Thyroid gland (tissue), 4 donors: ENCODE results near the gene TJAP1. TPM values are rescaled to one million over a fixed set of nuclear protein-coding genes. Genes with fewer than 3 reads are reported as not detected.

Experiments
- DNase-seq, 2 donors: peaks; one replicate each; pipeline ENCODE4 v3.0.0-alpha.2; 2019
- H3K27ac ChIP-seq, 3 donors: fragments of 200-600 bp; sonication (generic); 1 replicate in 2 of 3; 2 replicates in 1 of 3; pipeline ENCODE4 v1.5.1; 2016 to 2019; ENCODE audit warnings: mild to moderate bottlenecking in 1 of 3, moderate library complexity in 1 of 3
- H3K27me3 ChIP-seq: fragments of 200-600 bp; sonication (generic); one replicate; pipeline ENCODE4 v1.5.1; 2019
- H3K36me3 ChIP-seq, 2 donors: fragments of 200-600 bp; sonication (generic); one replicate each; pipeline ENCODE4 v1.5.1; 2016 to 2019
- H3K4me1 ChIP-seq, 2 donors: fragments of 200-600 bp; sonication (generic); one replicate each; pipeline ENCODE4 v1.5.1; 2017 to 2019
- H3K4me3 ChIP-seq, 3 donors: fragments of 200-600 bp; sonication (generic); replicated peaks in 1 of 3; 1 replicate in 2 of 3; 2 replicates in 1 of 3; pipeline ENCODE4 v1.5.1; 2016; ENCODE audit warnings: mild to moderate bottlenecking in 1 of 3
- H3K9me3 ChIP-seq: fragments of 200-600 bp; sonication (generic); one replicate; pipeline ENCODE4 v1.5.1; 2017
- CTCF ChIP-seq, 6 experiments: fragments of 200-600 bp in 3 of 6; fragments of 450-650 bp in 3 of 6; sonication (generic) in 3 of 6; IDR thresholded peaks; one replicate each; pipeline ENCODE4 v1.5.1; 2016 to 2019; ENCODE audit warnings: antibody characterized with exemption in 6 of 6, mild to moderate bottlenecking in 2 of 6, inconsistent platforms in 1 of 6, moderate library complexity in 1 of 6
- POLR2A ChIP-seq, 2 donors: fragments of 450-650 bp; IDR thresholded peaks; one replicate each; pipeline ENCODE4 v1.6.1; 2017; ENCODE audit warnings: antibody characterized with exemption in 2 of 2, mild to moderate bottlenecking in 2 of 2, moderate library complexity in 1 of 2
- WGBS, 2 donors: methylation state at CpG; one replicate each; pipeline ENCODE4 v1.1.5; 2017; 5-methylcytosine and 5-hydroxymethylcytosine counted together
- intact Hi-C: fragments of 100-400 bp; cut with DNase I; formaldehyde crosslinking; loops from one replicate; pipeline ENCODE4 v1.15.1; 2023
- total RNA-seq, 4 donors: library from RNA; depleted of rRNA; stranded (reverse); fragments of >200 nt; gene quantifications; one replicate each; pipeline ENCODE4 v1.2.3, GENCODE V29; 2016

The TJAP1 gene
- total RNA-seq, 4 donors from 2014 or later: 23.2 to 42.4 (median 34.4) TPM

DNA sequence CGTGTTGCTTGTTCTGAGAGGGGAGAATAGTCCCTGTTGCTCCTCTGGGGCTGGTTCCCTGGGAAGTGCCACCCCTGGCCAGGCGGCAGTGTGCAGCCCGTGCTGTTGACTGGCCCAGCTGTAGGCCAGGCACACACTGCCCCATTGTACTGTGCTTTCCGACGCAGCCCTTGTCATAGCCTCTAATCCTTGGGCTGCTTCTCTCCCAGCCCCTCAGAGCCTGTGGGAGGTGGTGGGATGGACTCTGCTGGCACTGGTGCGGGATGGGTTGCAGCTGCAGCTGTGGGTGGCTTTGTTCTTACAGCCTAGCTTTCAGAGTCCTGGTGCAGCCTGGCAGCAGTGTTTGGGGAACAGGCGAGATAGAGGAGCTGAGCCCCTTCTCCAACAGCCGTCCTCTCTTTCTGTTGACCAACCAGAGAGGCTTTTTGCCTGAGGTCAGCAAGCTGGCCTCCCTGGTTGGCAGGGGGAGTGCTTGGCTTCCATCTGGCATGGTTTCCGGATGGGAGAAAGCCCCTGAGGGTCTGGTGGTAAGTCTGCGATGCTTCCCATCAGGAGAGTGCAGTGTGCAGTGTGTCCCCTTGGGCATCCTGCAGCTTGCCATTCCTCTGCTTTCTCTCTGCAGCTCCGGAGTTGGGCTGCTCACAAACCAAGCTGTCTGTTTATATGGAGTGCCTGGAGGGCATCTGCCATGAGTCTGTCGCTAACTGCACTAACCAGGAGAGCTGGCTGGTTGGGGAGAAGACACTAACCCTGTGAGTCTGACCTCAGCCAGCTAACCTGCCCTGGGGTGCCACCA, 12.1 kb downstream of the TJAP1 start:
- no peaks in the 10 kb centered on the region for H3K9me3 ChIP-seq
- H3K4me3 ChIP-seq: no peak overlapping the region
- TF ChIP-seq POLR2A (IDR thresholded peaks at IDR 0.05) (no peak), CTCF (IDR thresholded peaks at IDR 0.05) (no peak)
- H3K27ac ChIP-seq: no peak overlapping the region
- H3K36me3 ChIP-seq: no peaks in the 10 kb centered on the region
- WGBS, 2 donors: 84 to 88% methylated on average over 4 to 12 of the region's 12 CpGs
- DNase-seq: no peak
- peaks cover 9 to 13% of the 10 kb centered on the region in 2 donors for H3K4me1 ChIP-seq
- intact Hi-C loops: no loop called here
- H3K27me3 ChIP-seq: no peaks in the 10 kb centered on the region

- no peak overlapping the region for H3K27ac ChIP-seq
- TF ChIP-seq CTCF (IDR thresholded peaks at IDR 0.05): no peak
- TF ChIP-seq POLR2A (IDR thresholded peaks at IDR 0.05): no peak
- no peak overlapping the region for H3K4me3 ChIP-seq
- WGBS, 2 donors: 52 to 80% methylated on average over 6 of the region's 6 CpGs
- no peaks in the 10 kb centered on the region for H3K9me3 ChIP-seq
- no peaks in the 10 kb centered on the region for H3K27me3 ChIP-seq
- intact Hi-C loops: no loop called here
- H3K36me3 ChIP-seq: no peaks in the 10 kb centered on the region
- peaks cover 9 to 13% of the 10 kb centered on the region in 2 donors for H3K4me1 ChIP-seq
- DNase-seq: no peak
Observed at GRCh38 chr6:43490523-43490939, 13.2 kb downstream of the TJAP1 start.

- intact Hi-C loops: no loop called here
- no peaks in the 10 kb centered on the region for H3K36me3 ChIP-seq
- peak; percentile 40 to 61 for DNase-seq
- no peaks in the 10 kb centered on the region for H3K9me3 ChIP-seq
- H3K27me3 ChIP-seq: no peaks in the 10 kb centered on the region
- 61 to 71% methylated on average over 6 to 10 of the region's 10 CpGs for WGBS, 2 donors
- no peak overlapping the region for H3K27ac ChIP-seq
- no peak overlapping the region for H3K4me3 ChIP-seq
- peaks cover 9 to 13% of the 10 kb centered on the region in 2 donors for H3K4me1 ChIP-seq
- TF ChIP-seq POLR2A (IDR thresholded peaks at IDR 0.05) (no peak), CTCF (IDR thresholded peaks at IDR 0.05) (no peak)
Observed at GRCh38 chr6:43491750-43492661, 14.6 kb downstream of the TJAP1 start.

DNA sequence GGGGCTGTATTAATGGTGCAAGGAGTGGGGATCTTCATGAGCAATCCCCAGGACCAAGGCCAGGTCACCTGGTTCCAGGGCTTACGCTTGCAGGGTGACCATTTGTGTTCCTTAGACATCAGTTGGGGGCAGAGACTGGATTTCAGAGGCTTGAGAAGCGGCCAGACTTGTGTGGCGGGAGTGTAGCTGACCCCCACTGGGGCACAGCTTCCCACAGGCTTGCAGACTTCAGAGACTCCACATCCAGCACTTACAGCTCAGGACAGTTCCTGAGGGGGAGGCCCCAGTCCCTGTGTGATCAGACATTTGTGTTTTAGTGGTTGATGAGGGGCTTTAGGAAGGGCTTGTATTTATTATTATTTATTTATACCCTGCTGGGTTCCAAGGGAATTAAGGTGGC, 15.3 kb downstream of the TJAP1 start:
- WGBS, 2 donors: 82 to 87% methylated on average over 2 to 3 of the region's 3 CpGs
- H3K27me3 ChIP-seq: no peaks in the 10 kb centered on the region
- peaks cover 9 to 13% of the 10 kb centered on the region in 2 donors for H3K4me1 ChIP-seq
- intact Hi-C loops: no loop called here
- H3K9me3 ChIP-seq: no peaks in the 10 kb centered on the region
- no peak for TF ChIP-seq POLR2A (IDR thresholded peaks at IDR 0.05)
- TF ChIP-seq CTCF (IDR thresholded peaks at IDR 0.05): no peak
- H3K4me3 ChIP-seq: no peak overlapping the region
- no peak overlapping the region for H3K27ac ChIP-seq
- peaks cover 0 to under 1% of the 10 kb centered on the region in 2 donors for H3K36me3 ChIP-seq
- DNase-seq: no peak
